ENCODE data around the gene LAMA2. TPM values are rescaled to one million over a fixed set of nuclear protein-coding genes. Genes with fewer than 3 reads are reported as not detected.
"Not testable (repeated sequence)": the region's sequence is repeated elsewhere in the genome, so short reads cannot be mapped to it uniquely, and the experiment has no call there.

LAMA2 gene
- total RNA-seq, 1 donor from 2014 or later: 43.4 TPM

DNA sequence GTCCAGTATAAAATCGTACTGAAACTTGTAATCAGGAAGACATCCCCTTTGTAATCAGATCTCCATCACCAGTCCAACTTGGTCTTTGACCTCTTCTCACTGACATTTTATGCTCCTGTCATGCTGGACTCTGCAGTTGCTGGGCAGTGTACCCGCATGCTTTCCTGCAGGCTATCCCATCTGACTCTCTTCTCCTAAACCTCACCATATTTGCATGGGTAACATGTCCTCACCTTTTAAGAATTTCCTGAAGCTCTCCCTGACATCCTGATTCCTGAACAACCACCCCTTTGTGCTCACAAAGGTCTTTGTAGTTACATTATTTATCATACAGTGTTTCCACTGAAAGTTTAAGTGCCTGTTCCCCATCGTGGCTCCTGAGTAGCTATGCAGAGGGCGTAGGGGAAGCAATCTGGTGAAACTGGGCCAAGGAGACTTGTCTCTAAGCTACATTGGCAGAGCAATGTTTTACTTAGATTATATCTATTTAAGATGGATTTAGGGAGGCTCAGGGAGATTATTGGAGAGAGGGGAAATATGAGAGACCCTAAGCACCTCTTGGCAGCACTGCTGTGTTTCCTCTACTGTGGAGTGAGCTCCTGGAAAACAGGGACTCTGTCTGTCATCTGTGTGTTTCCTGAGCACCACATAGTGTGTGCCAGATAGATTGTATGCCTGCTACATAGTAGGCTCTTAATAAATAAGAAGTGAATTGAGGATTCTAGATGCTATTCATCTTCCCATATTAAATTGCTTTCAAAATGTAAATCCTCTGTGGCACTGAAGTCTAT lies 124.0 kb downstream of the LAMA2 start:
- DNase-seq (ENCODE audit: low spot score): no peak

GRCh38 chr6:129007701-129008373 lies 124.9 kb downstream of the LAMA2 start:
- no peak for DNase-seq (ENCODE audit: low spot score)

DNA sequence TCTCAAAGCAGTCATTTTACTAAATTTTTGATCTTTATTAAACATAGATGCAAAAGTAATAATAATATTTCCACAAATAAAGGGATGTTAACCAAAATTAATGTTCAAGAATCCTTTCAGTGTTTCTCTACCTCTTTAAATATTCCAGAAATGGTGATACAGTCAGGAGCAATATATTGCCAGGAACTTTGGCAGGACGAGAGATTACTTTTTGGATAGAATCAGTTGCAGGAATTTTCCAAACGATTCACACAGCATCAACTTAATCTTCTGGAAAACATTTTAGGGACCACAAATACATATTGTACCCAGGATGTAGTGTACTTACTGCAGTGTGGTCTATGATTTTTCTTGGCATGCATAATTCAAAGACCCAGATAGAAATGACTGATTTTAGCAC lies 125.7 kb downstream of the LAMA2 start:
- no peak for DNase-seq (ENCODE audit: low spot score)

- DNase-seq (ENCODE audit: low spot score): no peak
These were observed 126.9 kb downstream of the LAMA2 start for GRCh38 chr6:129009851-129010250.

DNA sequence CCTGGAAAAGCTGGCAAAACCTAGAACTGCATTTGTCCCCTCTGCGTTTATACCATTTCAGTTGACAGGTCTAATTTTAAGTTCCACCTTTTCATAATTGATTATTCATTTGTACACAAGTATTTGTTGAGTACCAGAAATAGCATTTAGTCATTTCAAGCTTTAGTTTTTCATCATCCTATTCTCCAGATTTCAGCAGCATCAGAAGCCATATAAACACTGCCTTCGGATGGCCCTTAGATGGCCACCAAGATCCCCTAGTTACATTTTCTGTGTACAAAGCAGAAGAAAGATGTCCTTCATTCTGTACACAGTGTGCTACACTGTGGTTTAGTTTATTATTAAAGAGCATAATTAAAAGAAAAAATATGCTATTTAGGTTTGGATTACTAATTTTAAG lies 131.4 kb downstream of the LAMA2 start:
- DNase-seq (ENCODE audit: low spot score): no peak

DNA sequence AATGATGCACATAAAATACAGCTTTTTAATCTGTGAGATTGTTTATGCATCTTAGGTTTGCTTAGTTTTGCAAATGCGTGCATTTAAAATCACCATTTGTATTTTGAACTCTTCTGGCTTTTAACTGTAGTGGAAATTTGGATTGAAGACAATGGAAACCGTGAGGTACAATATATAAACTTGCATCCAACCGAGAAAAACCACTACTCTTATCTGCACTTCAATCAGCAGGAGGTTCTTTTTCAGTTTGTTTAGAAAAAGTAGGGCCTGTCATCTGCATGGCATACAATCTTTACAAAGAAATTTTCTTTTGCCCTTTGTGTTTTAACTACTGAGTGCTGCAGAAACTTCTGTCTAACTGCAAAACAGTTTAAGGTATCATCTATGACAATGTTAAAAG lies 132.8 kb downstream of the LAMA2 start:
- no peak for DNase-seq (ENCODE audit: low spot score)

- DNase-seq (ENCODE audit: low spot score): no peak
These were observed 133.9 kb downstream of the LAMA2 start for GRCh38 chr6:129016844-129017243.

GRCh38 chr6:129022011-129022553 lies 139.1 kb downstream of the LAMA2 start:
- no peak for DNase-seq (ENCODE audit: low spot score)

GRCh38 chr6:129026601-129027000 lies 143.7 kb downstream of the LAMA2 start:
- DNase-seq (ENCODE audit: low spot score): no peak

DNA sequence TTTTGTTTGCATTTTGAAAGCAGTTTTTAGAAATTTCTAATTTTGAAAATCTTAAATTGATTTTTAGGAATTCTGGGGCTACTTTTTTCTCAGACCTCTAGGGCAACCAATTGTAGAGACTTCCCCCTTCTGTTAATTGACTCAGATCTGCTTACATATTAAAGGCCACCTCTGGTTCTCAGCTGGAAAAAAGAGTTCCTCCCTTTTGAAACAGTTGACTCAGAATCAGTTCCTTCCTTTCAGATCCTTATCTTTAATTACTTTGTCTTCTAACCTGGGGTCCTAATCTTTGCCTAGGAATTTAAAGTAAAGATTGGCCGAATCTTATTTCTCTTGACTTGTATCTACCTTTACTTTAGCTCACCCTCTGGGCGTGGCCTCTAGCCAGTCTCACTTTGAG lies 146.8 kb downstream of the LAMA2 start:
- DNase-seq (ENCODE audit: low spot score): no peak

GRCh38 chr6:129030215-129030614 lies 147.3 kb downstream of the LAMA2 start:
- no peak for DNase-seq (ENCODE audit: low spot score)

- no peak for DNase-seq (ENCODE audit: low spot score)
These were observed 148.2 kb downstream of the LAMA2 start for GRCh38 chr6:129031051-129031599.

DNA sequence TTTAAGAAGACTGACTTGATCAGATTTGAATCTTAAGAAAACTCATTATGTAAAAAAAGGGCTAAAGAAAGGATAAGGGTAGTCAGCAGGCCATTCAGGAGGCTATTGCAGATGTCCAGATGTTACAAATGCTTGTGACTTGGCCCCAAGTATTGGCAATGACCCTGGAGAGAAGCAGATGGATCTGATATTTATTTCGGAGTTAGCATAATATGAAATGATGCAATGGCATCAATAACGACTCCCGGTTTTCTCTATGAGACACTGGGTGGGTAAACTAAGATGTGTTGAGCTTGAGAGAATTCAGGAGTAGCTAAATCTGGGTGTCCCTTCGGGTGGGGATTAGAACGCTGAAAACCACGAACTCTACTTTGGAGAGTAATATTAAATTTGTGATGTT lies 149.7 kb downstream of the LAMA2 start:
- no peak for DNase-seq (ENCODE audit: low spot score)

DNA sequence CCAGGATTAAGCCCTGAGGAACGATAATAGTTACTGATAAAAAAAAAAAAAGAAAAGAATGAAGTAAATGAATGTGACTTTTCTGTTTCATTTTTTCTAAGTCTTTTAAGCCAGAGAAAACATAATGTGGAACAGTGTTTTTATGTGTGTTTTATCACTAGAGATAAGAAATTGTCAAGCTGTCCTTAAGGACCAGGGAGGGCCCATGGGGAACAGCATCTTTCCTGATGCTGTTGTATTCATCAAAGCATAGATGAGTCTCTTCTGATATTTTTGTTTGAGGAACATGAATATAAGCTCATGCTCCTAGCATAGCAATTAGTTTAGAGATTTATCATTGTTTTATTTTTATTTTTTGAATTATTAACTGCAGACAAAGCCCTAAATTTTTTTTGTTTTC lies 150.2 kb downstream of the LAMA2 start:
- no peak for DNase-seq (ENCODE audit: low spot score)

GRCh38 chr6:129033581-129033980 lies 150.6 kb downstream of the LAMA2 start:
- no peak for DNase-seq (ENCODE audit: low spot score)

GRCh38 chr6:129041563-129041962 lies 158.6 kb downstream of the LAMA2 start:
- DNase-seq (ENCODE audit: low spot score): no peak

- DNase-seq (ENCODE audit: low spot score): no peak
These were observed 163.6 kb downstream of the LAMA2 start for GRCh38 chr6:129046526-129046925.

GRCh38 chr6:129047834-129048233 lies 164.9 kb downstream of the LAMA2 start:
- DNase-seq (ENCODE audit: low spot score): no peak

DNA sequence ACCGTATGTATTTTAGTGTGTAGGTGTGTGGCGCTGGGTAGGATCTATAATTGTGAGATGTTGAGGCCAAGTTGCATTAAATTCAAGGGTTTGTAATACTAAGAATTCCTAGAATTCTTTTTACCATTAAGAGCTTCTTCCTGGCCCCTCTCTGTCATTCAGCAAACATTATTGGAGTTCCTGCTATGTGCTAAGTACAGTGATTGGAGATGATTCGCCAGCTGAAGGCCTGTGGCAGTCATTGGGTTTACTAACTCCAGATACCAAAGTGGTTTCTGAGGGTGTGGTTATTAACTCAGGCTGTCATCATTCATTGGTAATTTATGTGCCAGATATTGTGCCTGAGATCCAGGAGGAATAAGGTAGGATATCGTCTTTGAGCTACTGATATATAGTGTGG lies 167.1 kb downstream of the LAMA2 start:
- DNase-seq (ENCODE audit: low spot score): no peak

DNA sequence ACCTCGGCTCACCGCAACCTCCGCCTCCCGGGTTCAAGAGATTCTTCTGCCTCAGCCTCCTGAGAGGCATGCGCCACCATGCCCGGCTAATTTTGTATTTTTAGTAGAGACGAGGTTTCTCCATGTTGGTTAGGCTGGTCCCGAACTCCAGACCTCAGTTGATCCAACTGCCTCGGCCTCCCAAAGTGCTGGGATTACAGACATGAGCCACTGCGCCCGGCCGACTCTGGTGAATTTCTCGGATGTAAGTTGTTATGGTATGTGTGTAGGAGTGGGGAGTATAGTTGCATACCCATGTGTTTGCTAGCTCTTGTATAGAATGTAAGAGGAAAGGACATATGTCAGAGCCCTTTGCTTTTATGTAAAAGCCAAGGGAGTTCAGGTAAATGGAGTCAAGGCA lies 170.2 kb downstream of the LAMA2 start:
- not testable (repeated sequence) for DNase-seq (ENCODE audit: low spot score)

DNA sequence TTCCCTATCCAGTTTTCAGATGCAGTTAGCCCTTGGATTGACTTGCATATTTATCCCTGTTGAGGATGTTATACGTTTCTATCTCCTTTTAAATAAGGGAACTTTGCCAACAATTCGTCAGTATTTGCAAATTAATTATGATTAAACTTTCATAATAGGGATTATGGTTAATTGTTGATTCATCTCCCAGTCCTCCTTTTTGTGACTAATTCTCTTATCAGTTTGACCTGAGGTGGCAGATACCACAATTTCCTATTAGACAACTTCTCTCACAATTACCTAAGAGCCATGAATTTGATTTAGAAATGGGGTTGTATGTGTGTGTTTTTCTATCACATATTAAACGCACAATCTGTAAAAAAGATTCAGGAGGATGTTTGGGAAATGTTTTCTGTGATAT lies 172.9 kb downstream of the LAMA2 start:
- no peak for DNase-seq (ENCODE audit: low spot score)

GRCh38 chr6:129059650-129060049 lies 176.7 kb downstream of the LAMA2 start:
- no peak for DNase-seq (ENCODE audit: low spot score)

GRCh38 chr6:129069006-129069405 lies 186.1 kb downstream of the LAMA2 start:
- DNase-seq (ENCODE audit: low spot score): no peak
